Stimulated activated naive CD8-positive, alpha-beta T cell treated with anti-CD3 and anti-CD28 coated beads, Interleukin-15, amount 100 ng/mL, for 72 hours (primary cell): ENCODE measurements around the gene STK24.
A peak's percentile ranks its signal among the peaks of the same experiment; 100 is the strongest.

Source experiments
- ATAC-seq: fragments of 150-1000 bp; cut with Tn5 transposase; 2 replicates; pipeline ENCODE4 v1.10.0; 2021; ENCODE audit warnings: mild to moderate bottlenecking, moderate library complexity
- DNase-seq, 2 donors: peaks; one replicate each; pipeline ENCODE4 v3.0.0; 2021 to 2022
- H3K27ac Mint-ChIP-seq, 2 donors: one replicate each; pipeline ENCODE4 v1.8.0; 2022; ENCODE audit warnings: mild to moderate bottlenecking in 2 of 2, mixed read lengths in 2 of 2, moderate library complexity in 2 of 2
- H3K27me3 Mint-ChIP-seq: one replicate; pipeline ENCODE4 v1.8.0; 2022; ENCODE audit warnings: mixed read lengths
- H3K4me1 Mint-ChIP-seq: one replicate; pipeline ENCODE4 v1.8.0; 2022; ENCODE audit warnings: mild to moderate bottlenecking, mixed read lengths
- H3K4me3 Mint-ChIP-seq, 2 donors: one replicate each; pipeline ENCODE4 v1.8.0; 2022; ENCODE audit warnings: mild to moderate bottlenecking in 2 of 2, mixed read lengths in 2 of 2, moderate library complexity in 1 of 2
- H3K9me3 Mint-ChIP-seq, 2 donors: one replicate each; pipeline ENCODE4 v1.8.0; 2022; ENCODE audit warnings: mixed read lengths in 2 of 2

The STK24 gene

GRCh38 chr13:98396071-98396710 lies 180.7 kb downstream of the STK24 start:
- Mint-ChIP-seq H3K4me1 (no peaks in the 10 kb centered on the region), H3K4me3 (no peak overlapping the region), H3K9me3 (no peaks in the 10 kb centered on the region), H3K27ac (peak overlapping the region in 1 of 2 donors; percentile 27), H3K27me3 (no peaks in the 10 kb centered on the region)
- DNase-seq (no peak), ATAC-seq (no peak)
